KBM-7 (cell line): ENCODE results near the gene SVBP.
A peak's percentile ranks its signal among the peaks of the same experiment; 100 is the strongest.
"Not testable (repeated sequence)": the region's sequence is repeated elsewhere in the genome, so short reads cannot be mapped to it uniquely, and the experiment has no call there.

Experiments used
- DNase-seq: peaks from one replicate; pipeline ENCODE4 v3.0.0-alpha.2; 2015
- in situ Hi-C: fragments of 300-500 bp; cut with MboI; formaldehyde crosslinking; loops from 2 replicates; pipeline ENCODE4 v1.14.3; 2020; ENCODE audit warnings: low sequenced_read_pairs, low pct_unique_long_range_greater_than_20kb, mixed read lengths

Gene SVBP

DNA sequence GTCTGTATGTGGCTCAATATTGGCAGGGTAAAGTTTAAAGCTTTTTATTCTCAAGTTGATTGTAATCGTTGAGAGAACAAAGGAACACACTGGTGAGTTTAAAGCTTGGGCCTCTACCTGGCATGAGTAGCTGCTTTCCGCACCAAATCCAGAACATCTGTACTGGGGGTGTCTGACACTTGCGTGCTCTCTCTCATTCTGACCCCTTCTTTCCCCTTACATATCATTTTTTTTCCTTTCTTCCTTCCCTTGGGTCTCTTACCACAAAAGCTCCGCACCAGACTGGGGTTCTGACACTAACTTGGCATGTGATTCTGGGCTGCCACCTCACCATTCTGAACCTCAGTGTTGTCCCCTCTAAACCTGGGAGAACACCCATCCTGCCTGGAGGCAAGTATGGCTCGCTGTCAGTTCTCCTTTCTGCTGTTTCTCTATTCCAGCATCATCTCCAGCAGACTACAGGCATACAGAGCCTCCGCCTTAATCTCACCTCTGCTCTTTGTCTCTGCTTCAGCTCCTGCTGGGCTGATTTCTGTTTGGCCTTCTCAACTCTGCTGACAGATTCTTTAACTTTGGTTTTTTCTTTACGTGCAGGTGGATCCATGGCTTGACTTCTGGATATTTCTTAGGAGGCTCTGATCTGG is 1.1 kb downstream of the SVBP start:
- in situ Hi-C loops, result no loop called here
- no peak for DNase-seq

DNA sequence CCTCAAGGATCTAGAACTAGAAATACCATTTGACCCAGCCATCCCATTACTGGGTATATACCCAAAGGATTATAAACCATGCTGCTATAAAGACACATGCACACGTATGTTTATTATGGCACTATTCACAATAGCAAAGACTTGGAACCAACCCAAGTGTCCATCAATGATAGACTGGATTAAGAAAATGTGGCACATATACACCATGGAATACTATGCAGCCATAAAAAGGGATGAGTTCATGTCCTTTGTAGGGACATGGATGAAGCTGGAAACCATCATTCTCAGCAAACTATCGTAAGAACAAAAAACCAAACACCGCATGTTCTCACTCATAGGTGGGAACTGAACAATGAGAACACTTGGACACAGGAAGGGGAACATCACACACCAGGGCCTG is 2.4 kb downstream of the SVBP start:
- DNase-seq, in situ Hi-C loops: not testable (repeated sequence)

DNA sequence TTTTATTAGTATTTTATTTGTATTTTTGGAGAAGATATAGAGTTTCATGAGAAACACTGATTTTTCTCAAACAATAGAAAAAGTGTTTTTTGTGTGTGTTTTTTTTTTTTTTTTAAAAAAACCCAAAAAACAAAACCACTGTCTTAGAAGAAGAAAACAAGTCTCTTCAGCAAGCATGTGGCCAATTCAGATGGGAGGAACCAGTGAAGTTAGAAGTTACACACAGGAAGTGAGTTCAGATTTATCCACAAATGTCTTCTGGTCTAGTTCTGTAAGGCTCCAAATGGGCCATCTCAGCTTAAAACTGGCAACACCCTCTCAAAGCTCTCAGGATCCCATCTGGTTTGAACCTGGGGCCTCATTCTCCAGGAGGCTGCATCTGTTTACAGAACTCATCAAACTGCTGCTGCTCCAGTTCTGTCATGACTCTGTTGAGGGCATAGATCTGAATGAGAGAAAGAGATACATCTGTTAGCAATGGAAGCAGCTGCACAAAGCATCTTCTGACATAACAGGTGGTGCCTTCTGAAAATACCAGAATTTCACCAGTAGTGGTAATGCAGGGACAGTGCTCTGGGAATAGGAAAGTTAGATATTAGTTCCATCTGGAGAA is 10.0 kb downstream of the SVBP start:
- in situ Hi-C loops, result no loop called here
- DNase-seq, result no peak

DNA sequence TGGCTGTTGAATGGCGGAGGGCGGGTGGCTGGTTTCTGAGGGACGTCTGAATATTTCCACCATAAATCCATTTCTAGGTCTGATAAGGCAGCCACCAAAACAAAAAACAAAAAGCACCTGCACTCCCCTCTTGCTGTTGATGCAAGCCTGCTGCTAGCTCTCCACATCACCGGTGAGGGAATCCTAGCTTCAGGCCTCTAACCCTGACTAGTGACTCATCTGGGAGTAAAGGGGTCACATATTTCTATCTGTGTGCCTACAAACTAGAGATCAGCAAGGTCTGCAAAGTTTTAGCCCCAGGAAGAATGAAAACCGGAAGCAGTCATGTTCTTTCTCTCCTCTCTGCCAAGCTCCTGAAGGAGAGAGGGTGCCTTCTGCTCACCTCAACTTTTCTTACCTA is 10.6 kb downstream of the SVBP start:
- in situ Hi-C loops, result no loop called here

DNA sequence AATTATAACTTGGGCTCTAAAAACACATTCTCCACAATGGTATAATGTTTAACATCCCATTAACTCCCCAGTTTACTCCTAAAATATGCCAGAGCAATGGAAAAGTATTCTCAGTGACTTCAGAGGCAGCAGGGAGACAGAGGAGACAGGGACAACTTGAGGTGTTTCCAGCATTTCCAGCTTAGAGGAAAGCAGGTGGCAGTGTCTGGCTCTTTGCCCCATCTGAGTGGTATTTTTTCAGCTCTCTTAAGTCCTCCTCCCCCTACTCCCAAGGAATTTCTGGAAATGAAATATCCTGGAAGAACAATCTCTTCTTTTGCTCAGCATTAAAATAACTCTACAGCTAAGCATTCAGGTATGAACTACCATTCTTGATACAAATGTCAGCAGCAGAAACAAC is 11.0 kb downstream of the SVBP start:
- DNase-seq, result no peak
- in situ Hi-C loops, result no loop called here

More for the DNA sequence above, 10.6 kb downstream of the SVBP start:
- DNase-seq, result no peak

DNA sequence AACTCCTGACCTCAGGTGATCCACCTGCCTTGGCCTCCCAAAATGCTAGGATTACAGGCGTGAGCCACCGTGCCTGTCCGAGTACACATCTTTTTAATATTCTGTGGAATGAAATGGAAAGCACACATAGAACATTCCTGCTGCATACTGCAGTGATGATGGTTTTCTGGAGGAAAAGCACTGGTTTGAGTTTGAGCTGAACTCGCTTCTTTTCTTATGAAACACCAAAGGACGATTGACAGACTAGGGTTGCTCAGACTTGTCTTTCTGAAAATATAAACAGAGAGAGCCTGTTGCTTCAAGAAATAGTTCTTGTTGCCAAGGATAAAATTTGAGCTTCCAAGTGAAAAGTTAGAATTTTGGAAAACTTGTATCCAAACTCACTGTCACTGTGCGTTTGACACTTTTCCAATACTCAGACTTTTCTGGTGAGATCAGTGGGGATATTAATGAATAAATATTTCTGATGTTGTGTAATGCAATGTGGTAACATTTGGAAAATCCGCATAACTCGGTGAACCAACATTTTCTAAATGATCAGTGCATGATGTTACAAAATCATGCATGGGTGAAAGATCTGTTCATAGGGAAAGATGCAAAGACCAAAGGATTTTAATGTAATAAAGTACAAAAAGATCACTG is 15.2 kb downstream of the SVBP start:
- DNase-seq, result no peak
- in situ Hi-C loops, result no loop called here

DNA sequence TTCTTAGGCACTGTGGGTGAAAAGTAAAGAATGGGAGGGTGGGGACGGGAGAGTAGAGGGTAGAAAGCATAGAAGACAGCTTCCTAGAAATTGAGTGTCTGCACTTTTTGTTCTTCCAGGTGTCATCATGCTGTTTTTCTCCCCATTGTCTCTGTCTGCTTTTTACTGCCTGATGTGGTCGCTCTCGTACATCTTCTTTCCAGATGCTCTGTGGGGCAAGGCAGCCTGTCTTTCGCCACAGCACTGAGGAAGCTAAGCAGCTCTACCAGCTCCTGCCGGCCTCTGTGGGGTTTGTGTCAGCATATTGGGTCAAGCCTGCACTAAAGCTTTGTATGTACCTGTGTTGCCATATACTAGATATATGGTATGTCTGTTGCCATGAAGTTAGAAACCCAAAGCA is 19.2 kb downstream of the SVBP start:
- in situ Hi-C loops, result loop anchor here (25.0 kb wide), 1 partner anchor 264 kb away; no protein-coding TSS in a partner anchor
- DNase-seq, result no peak

DNA sequence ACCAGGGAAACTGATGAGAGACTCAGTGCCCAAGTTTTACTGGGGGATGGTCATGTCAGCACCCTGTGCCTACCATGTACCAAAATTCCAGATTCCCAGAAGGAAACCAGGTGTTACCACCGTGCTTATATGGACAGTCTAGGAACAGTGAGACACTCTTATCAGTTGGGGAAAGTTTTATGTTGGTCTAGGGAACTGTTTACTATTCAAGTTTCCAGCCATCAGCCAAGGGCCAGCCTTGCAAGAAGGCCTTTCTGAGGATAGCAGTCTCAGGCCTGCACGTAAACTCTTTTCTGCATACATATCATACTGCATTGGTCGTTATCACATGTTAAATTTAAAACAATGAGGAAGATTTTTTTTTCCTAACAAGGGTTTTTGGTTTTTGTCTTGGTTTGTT is 19.8 kb downstream of the SVBP start:
- in situ Hi-C loops, result loop anchor here (25.0 kb wide), 1 partner anchor 265 kb away; no protein-coding TSS in a partner anchor
- no peak for DNase-seq

DNA sequence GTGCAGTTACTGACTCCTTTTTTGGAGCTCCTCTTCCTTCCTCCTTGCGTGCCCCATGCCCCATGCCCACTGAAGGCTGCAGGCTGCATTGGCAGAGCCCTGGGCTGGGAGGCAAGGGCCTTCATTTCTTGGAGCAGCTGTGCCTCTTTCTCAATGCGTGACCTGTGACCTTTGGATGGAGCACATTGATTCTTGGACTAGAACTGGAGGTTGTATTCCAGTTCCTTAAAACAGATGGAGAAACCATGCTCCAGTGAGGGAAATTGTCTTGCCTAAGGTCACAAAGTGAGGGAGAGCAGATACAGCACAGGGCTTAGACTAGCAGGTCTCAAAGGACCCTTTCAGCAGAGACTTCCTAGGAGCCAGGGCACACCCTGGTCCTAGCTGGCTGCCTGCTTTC is 23.4 kb downstream of the SVBP start:
- no peak for DNase-seq
- in situ Hi-C loops, result loop anchor here (25.0 kb wide), 1 partner anchor 268 kb away; no protein-coding TSS in a partner anchor

DNA sequence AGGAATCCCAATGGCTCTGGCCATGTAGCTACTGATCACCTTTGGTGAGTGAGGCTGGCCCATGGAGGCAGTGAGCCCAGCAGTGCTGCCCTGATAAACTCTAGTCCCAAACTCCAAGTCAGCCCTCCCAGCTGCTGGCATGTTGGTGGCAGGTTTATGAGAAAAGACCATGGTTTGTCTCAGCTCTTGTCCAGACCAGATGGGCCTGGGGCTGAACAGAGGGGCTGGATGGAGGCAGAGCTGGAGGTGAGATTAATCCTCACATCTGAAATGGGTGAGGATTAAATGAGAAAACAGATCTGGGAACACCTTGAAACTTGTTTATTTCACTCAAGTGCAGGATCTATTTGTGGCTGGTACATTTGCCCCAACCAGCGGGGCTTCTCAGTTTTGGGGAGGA is 29.2 kb downstream of the SVBP start:
- in situ Hi-C loops, result loop anchor here (25.0 kb wide), 1 partner anchor 274 kb away; no protein-coding TSS in a partner anchor

DNA sequence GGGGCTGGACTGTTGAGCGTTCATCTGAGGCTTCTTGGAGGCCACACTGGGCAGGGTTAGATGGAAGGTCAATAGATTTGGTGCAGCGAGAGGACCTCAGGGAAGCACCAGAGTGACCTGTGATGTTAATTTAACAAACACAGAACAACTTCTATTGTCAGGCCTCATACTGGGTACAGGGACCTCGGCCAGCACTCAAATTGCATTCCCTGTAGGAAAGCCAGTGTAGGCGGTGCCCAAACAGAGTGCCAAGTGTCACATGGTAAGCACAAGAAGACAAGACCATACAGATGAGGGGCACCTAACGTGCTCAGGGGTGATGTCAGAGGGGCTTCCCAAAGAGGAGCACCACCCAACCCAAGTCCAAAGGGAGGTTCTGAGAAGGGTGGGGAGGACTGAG is 31.1 kb downstream of the SVBP start:
- DNase-seq, result no peak
- in situ Hi-C loops, result loop anchor here (25.0 kb wide), 1 partner anchor 276 kb away; no protein-coding TSS in a partner anchor

More for the DNA sequence above, 29.2 kb downstream of the SVBP start:
- DNase-seq, result no peak

DNA sequence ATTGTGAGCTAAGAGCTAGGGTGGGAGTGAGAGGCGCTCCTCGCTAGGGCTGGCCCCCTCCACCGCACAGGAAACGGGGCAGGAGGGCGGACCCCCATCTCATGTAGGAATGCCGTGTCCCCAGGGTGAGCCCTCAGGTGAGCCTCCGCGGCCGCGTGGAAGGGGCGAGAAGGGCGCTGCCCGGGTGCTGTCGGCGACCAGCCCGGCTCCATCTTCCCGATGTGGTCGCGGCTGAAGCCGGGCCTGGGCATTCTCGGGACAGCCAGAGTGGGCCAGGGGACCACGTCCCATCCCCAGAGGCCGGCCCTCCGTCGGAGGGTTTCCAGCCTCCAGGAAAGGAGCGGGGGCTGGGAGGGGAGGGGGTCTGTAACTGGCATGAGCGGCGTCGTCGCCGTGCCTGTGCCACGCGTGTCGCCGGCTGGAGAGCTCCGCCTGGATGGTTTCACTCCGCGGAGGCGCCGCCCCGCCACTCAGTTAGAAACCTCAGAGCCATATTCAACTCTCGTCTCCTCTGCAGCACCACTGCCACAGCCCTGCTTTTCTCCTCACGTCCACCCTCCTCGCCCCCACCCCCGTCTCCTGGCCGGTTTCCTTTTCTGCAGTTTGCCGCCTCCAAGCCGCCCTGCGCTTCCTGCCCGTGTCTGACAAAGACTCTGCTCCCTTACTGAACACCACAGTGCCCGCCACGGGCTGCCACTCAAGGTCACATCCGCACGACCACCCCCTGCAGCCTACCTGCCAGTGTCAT is 32.1 kb downstream of the SVBP start, which contains the start of gene TMEM269:
TMEM269 (plus strand) TSS at position 46 of the 748 bp plus-strand sequence. CDS start 4,903 bp downstream, outside the sequence.
- in situ Hi-C loops, result loop anchor here (25.0 kb wide), 1 partner anchor 277 kb away; no protein-coding TSS in a partner anchor
- no peak for DNase-seq

DNA sequence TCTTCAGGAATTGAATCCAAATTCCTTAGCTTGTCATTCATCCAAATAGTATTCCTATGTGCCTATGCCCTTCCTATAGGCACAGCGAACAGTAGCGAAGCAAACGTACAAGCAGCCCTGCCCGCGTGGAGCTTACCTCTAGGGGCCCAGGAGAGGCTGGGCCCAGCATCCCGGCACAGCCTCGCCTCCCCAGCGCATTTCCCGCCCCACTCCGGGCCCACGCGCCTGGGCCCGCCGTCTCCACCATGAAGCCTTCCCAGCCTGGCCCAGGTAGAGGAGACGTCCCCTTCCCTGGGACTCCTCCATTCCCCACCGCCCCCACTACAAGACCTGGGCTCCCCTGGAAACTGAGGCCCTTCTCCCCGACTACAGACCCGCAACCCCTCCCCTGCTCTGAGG is 32.7 kb downstream of the SVBP start:
- no peak for DNase-seq
- in situ Hi-C loops, result loop anchor here (25.0 kb wide), 1 partner anchor 278 kb away; no protein-coding TSS in a partner anchor

DNA sequence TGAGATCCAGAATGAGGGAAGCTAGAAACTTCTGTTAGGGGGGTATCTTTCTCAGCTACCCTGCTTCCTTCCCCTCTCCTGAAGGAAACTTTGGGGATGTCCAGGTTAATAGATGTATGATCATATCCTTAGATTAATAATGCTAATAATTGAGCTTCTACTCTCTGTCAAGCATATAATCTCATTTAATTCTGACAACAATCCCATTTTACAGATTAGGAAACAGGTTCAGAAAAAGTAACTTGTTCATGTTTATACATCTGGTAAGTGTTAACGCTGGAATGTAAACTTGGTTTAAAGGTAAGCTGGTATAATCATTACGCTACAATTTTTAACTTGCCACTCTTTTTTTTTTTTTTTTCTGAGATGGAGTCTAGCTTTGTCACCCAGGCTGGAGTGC is 34.1 kb downstream of the SVBP start:
- no peak for DNase-seq
- in situ Hi-C loops, result loop anchor here (25.0 kb wide), 1 partner anchor 279 kb away; no protein-coding TSS in a partner anchor

DNA sequence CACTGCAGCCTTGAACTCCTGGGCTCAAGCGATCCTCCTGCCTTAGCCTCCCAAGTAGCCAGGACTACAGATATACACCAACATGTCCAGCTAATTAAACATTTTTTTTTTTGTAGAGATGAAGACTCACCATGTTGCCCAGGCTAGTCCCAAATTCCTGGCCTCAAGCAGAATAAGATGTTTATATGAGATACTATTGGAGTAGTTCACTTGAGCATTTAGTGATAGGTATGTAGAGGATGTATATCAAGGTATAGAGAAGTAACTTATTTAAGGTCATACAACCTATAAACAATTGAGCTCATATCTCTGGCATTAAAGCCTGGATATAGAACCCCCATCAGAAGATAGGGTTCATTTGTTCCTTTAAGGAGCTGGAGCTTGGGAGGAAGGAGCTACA is 37.0 kb downstream of the SVBP start:
- DNase-seq, result no peak
- in situ Hi-C loops, result loop anchor here (25.0 kb wide), 1 partner anchor 282 kb away; no protein-coding TSS in a partner anchor

DNA sequence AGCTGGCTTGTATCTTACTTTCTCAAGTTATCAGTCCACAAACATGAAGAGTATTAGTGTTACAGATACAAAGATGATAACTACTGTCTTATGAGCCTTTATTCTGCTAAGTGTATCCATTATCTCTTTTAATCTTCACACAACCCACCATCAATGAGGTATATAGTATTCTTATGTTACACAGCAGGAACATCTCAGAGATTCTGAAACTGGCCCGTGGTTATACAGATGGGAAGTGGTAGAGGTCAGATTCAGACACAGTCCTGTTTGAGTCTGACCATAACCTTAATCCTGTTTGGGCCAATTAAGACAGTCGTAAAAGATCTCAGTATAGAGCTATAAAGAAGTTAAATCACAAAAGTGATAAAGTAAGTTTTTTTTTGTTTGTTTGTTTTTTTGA is 37.5 kb downstream of the SVBP start:
- in situ Hi-C loops, result loop anchor here (25.0 kb wide), 1 partner anchor 283 kb away; no protein-coding TSS in a partner anchor

DNA sequence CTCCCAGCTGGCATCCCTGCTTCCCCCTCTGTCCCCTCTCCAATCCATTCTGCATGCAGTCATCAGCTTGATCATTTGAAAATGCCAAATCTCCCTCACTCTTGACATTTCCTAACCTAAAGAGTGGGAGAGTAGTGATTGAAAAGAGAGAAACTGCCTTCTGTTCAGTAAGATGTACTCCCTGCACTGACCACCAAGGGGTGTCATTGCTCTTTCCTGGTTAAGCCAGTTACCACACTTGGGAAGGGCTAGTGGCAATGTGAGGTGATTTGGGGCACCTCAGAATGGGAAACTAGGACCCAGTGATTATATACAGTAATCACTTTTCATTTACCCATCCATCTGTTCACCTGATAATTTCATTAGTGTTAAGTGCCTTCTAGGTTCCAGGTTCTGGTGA is 39.3 kb downstream of the SVBP start:
- in situ Hi-C loops, result loop anchor here (25.0 kb wide), 1 partner anchor 284 kb away; no protein-coding TSS in a partner anchor

More for the DNA sequence above, 37.5 kb downstream of the SVBP start:
- no peak for DNase-seq

DNA sequence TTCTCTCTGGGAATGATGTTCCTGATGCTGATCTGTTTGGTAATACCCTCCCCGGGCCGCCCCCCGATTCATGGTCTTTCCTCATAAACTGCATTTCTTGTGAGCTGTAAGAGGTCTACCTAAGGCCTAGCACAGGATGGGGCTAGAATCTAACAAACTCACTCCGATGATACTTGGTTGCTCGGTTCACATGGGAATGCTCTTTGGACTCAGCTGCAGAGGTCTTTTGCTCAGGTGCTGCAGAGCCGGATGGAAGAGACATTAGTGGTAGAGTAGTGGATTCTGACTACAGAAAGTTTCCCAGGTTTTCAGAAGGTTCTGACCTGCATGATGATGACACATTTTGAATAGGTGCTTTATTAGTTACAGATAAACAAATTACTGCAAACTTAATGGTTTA is 40.7 kb downstream of the SVBP start:
- in situ Hi-C loops, result loop anchor here (25.0 kb wide), 1 partner anchor 286 kb away; no protein-coding TSS in a partner anchor
- DNase-seq, result no peak

More for the DNA sequence above, 39.3 kb downstream of the SVBP start:
- DNase-seq, result peak; percentile 41
